RWPE2 (cell line): Measurements from ENCODE around the gene RICTOR.

Source experiments
- ATAC-seq: fragments of 200-7000 bp; cut with Tn5 transposase; 3 replicates; pipeline ENCODE4 v1.9.1; 2021; ENCODE audit warnings: low read depth
- DNase-seq: peaks from one replicate; pipeline ENCODE4 v3.0.0-alpha.2; 2020; ENCODE audit warnings: low spot score
- H3K27ac ChIP-seq: fragments of 450-650 bp; 2 replicates; pipeline ENCODE4 v1.5.1; 2017; ENCODE audit warnings: mild to moderate bottlenecking; ENCODE audit not compliant: poor library complexity, severe bottlenecking
- H3K27me3 ChIP-seq: fragments of 250-450 bp; sonication (Bioruptor Pico); 2 replicates; pipeline ENCODE4 v1.5.1; 2021; ENCODE audit warnings: mild to moderate bottlenecking, moderate library complexity; ENCODE audit not compliant: insufficient read depth, poor library complexity, severe bottlenecking
- H3K36me3 ChIP-seq: fragments of 250-450 bp; sonication (Bioruptor Pico); 2 replicates; pipeline ENCODE4 v1.5.1; 2020; ENCODE audit warnings: low read depth, mild to moderate bottlenecking, moderate library complexity
- H3K4me1 ChIP-seq: fragments of 250-450 bp; sonication (Bioruptor Pico); 2 replicates; pipeline ENCODE4 v1.5.1; 2021; ENCODE audit warnings: mild to moderate bottlenecking, moderate library complexity; ENCODE audit not compliant: insufficient read depth, poor library complexity, severe bottlenecking
- H3K4me3 ChIP-seq: fragments of 250-450 bp; sonication (Bioruptor Pico); 2 replicates; pipeline ENCODE4 v1.5.1; 2021; ENCODE audit warnings: mild to moderate bottlenecking, moderate library complexity; ENCODE audit not compliant: severe bottlenecking
- H3K9me3 ChIP-seq: fragments of 250-450 bp; sonication (Bioruptor Pico); 2 replicates; pipeline ENCODE4 v1.5.1; 2021; ENCODE audit warnings: mild to moderate bottlenecking, moderate library complexity; ENCODE audit not compliant: severe bottlenecking
- TF ChIP-seq, protein P1 (sequence below): fragments of 450-650 bp; IDR thresholded peaks from one replicate; pipeline ENCODE4 v1.5.1; 2017; ENCODE audit warnings: mild to moderate bottlenecking, moderate library complexity; ENCODE audit not compliant: poor library complexity, severe bottlenecking

Gene RICTOR

GRCh38 chr5:39019254-39019653 is 54.9 kb downstream of the RICTOR start:
- H3K27ac ChIP-seq, result no peak overlapping the region

DNA sequence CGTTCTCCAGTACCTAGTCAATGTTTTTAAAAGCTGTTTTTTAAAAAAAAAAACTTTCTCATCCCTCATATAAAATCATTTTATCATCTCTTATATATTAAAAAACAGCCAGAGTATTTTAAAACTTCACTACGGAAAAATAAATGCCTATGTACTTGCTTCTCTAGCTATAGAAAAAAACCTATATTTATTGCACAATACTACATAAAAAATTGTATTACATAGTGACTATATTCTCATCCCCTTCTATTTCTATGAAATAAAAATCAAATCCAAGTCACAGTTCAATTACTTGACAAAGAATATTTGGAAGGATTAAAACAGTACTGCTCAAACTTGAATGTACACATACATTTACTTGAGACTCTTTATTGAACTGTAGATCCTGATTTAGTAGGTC is 56.7 kb downstream of the RICTOR start:
- Histone ChIP-seq H3K27ac (no peak overlapping the region), H3K9me3 (peaks cover 3% of the 10 kb centered on the region), H3K27me3 (no peaks in the 10 kb centered on the region), H3K4me3 (no peak overlapping the region), H3K4me1 (peaks cover 5% of the 10 kb centered on the region), H3K36me3 (peaks cover 36% of the 10 kb centered on the region)
- no peak for DNase-seq
- ATAC-seq, result no peak
- TF ChIP-seq, protein P1, sequence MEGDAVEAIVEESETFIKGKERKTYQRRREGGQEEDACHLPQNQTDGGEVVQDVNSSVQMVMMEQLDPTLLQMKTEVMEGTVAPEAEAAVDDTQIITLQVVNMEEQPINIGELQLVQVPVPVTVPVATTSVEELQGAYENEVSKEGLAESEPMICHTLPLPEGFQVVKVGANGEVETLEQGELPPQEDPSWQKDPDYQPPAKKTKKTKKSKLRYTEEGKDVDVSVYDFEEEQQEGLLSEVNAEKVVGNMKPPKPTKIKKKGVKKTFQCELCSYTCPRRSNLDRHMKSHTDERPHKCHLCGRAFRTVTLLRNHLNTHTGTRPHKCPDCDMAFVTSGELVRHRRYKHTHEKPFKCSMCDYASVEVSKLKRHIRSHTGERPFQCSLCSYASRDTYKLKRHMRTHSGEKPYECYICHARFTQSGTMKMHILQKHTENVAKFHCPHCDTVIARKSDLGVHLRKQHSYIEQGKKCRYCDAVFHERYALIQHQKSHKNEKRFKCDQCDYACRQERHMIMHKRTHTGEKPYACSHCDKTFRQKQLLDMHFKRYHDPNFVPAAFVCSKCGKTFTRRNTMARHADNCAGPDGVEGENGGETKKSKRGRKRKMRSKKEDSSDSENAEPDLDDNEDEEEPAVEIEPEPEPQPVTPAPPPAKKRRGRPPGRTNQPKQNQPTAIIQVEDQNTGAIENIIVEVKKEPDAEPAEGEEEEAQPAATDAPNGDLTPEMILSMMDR, result no peak

More at GRCh38 chr5:39019254-39019653, 54.9 kb downstream of the RICTOR start:
- Histone ChIP-seq H3K4me1 (peaks cover 5% of the 10 kb centered on the region), H3K9me3 (no peaks in the 10 kb centered on the region), H3K4me3 (no peak overlapping the region), H3K27me3 (no peaks in the 10 kb centered on the region), H3K36me3 (peaks cover 18% of the 10 kb centered on the region)
- ATAC-seq, result no peak
- TF ChIP-seq, protein P1, result no peak
- no peak for DNase-seq

DNA sequence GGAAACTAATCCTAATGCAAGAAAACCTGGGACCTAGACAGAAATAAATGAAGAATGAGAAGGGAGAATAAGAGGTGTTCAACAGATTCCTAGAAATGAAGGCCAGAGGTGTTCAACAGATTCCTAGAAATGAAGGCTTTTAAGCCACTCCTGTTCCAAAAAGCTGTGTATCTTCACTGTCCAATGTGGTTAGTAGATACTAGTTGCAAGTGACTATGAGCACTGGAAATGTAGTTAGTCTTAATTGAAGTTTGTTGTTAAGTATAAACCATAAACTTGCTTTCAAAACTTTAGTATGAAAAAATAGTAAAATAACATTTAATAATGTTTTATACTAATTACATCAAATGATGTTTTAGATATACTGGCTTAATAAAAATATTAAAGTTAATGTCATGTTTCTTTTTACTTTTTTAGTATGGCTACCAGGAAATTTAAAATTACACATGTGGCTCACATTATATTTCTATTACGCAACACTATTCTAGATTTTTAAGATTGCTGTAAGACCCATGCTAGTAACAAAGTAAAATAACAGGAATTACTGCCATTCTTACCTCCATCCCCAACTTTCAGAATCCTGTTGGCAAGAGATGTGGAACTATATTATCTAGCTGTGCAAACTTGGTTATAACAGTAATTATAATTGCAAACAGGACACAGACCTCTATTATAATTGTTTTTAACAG is 57.5 kb downstream of the RICTOR start:
- DNase-seq (no peak), ATAC-seq (no peak)
- H3K4me1 ChIP-seq, result peaks cover 5% of the 10 kb centered on the region
- H3K27me3 ChIP-seq, result no peaks in the 10 kb centered on the region
- TF ChIP-seq, protein P1, result no peak
- peaks cover 7% of the 10 kb centered on the region for H3K9me3 ChIP-seq
- H3K4me3 ChIP-seq, result no peak overlapping the region
- H3K27ac ChIP-seq, result no peak overlapping the region
- peaks cover 44% of the 10 kb centered on the region for H3K36me3 ChIP-seq

- DNase-seq, result no peak
- H3K36me3 ChIP-seq, result peaks cover 46% of the 10 kb centered on the region
Measured at GRCh38 chr5:39015743-39016586, 58.2 kb downstream of the RICTOR start.

More at GRCh38 chr5:39015743-39016586, 58.2 kb downstream of the RICTOR start:
- peak; percentile 80 for ATAC-seq
- peaks cover 11% of the 10 kb centered on the region for H3K9me3 ChIP-seq
- TF ChIP-seq, protein P1, result no peak
- H3K27me3 ChIP-seq, result no peaks in the 10 kb centered on the region
- peak overlapping the region; percentile 5 for H3K27ac ChIP-seq
- no peak overlapping the region for H3K4me3 ChIP-seq
- peaks cover 5% of the 10 kb centered on the region for H3K4me1 ChIP-seq
